ENCODE results near the gene TREH. TPM values are rescaled to one million over a fixed set of nuclear protein-coding genes. Genes with fewer than 3 reads are reported as not detected.

TREH gene
- total and polyA plus RNA-seq, 2 experiments from 2014 or later = 0.36 TPM; not detected in 1

GRCh38 chr11:118634431-118635236 is 44.8 kb downstream of the TREH start:
- DNase-seq (ENCODE audit: low spot score) = peak; percentile 96
- Histone ChIP-seq H3K4me2 (peak overlapping the region; percentile 96), H4K20me1 (replicated peaks; ENCODE audit: insufficient read depth) (peaks cover 7% of the 10 kb centered on the region), H3F3A (replicated peaks; ENCODE audit: low read depth) (peaks cover 21% of the 10 kb centered on the region), H2AFZ (0 out of 2 replicates have a peak overlapping the region, but pooled peaks have one; percentile 44), H3K27ac (ENCODE audit: low read depth) (peak overlapping the region; percentile 95), H3K27me3 (ENCODE audit: insufficient read depth) (no peaks in the 10 kb centered on the region), H3K36me3 (ENCODE audit: insufficient read depth) (peaks cover 8% of the 10 kb centered on the region; the same call in 1 of the 2 replicates), H3K9me2 (ENCODE audit: insufficient read depth) (no peaks in the 10 kb centered on the region), H3K79me2 (replicated peaks; ENCODE audit: insufficient read depth) (0 out of 2 replicates have a peak, but pooled peaks cover 3% of the 10 kb centered on the region), H3K4me1 (ENCODE audit: insufficient read depth) (peaks cover 22% of the 10 kb centered on the region), H3K4me3 (peak overlapping the region; percentile 67)
- ATAC-seq = peak; percentile 90
- H3K4me3 Mint-ChIP-seq = peak overlapping the region; percentile 79
- peaks cover 28% of the 10 kb centered on the region for H3K4me1 Mint-ChIP-seq
- no peaks in the 10 kb centered on the region for H3K9me3 Mint-ChIP-seq
- peaks cover 43% of the 10 kb centered on the region for H3K36me3 Mint-ChIP-seq (ENCODE audit: low read depth)
- H3K27ac Mint-ChIP-seq = peak overlapping the region; percentile 89
- H3K27me3 Mint-ChIP-seq (ENCODE audit: insufficient read depth, low read depth, poor library complexity) = peaks cover 29% of the 10 kb centered on the region
- TF ChIP-seq ZNF331 (CRISPR knock-in tag; IDR thresholded peaks at IDR 0.05; ENCODE audit: low read depth) (no peak), JUNB (IDR thresholded peaks at IDR 0.05; ENCODE audit: unreplicated experiment) (no peak), EZH2phosphoT487 (IDR thresholded peaks at IDR 0.05; ENCODE audit: unreplicated experiment) (no peak), NANOG (IDR thresholded peaks at IDR 0.05; ENCODE audit: borderline replicate concordance) (no peak), REST (IDR thresholded peaks at IDR 0.05; ENCODE audit: unreplicated experiment) (peak; percentile 8), POLR2AphosphoS5 (IDR thresholded peaks at IDR 0.05; ENCODE audit: low read depth) (peak; percentile 62), ZNF114 (CRISPR knock-in tag; IDR thresholded peaks at IDR 0.05) (no peak), STAT1 (IDR thresholded peaks at IDR 0.05; ENCODE audit: unreplicated experiment) (no peak), EZH2 (IDR thresholded peaks at IDR 0.05; ENCODE audit: low read depth, unreplicated experiment) (no peak), CTCF (conservative IDR thresholded peaks at IDR 0.05; ENCODE audit: low read depth in 2 of 2) (peak; percentile 23; a peak in 2 of 4 replicates), CREB1 (CRISPR knock-in tag; IDR thresholded peaks at IDR 0.05; ENCODE audit: low read depth) (peak; percentile 12; the same call in 1 of the 2 replicates), ETS1 (IDR thresholded peaks at IDR 0.05) (no peak), ZNF462 (CRISPR knock-in tag; IDR thresholded peaks at IDR 0.05) (no peak)
